ENCODE data around the gene MAOB.
A peak's percentile ranks its signal among the peaks of the same experiment; 100 is the strongest.

DNA sequence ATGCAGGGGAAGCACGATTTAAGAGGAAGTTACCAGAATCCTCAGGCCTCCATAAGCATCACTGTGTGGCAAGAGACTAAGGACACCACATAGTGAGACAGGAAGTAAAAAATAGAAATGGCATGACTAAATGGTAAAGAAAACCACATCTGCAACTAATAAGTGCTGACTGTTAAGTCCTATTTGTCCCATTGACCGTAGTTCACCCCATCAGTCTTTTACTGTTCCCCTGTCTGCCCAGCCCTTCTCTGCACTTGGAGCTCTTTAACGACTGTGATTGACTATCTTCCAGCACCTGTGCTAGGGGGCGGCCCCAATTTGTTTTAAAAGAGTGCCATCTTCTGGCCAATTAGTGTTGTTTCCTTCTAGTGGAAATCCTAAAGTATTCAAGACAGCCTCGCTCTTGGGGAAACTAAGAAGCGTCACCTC is 132.0 kb downstream of the MAOB start:
- TF ChIP-seq NFYA (IDR thresholded peaks at IDR 0.05; ENCODE audit: borderline replicate concordance, low read depth, low read length) (no peak), RCOR1 (conservative IDR thresholded peaks at IDR 0.05; ENCODE audit: low read depth, low read length) (no peak), JUNB (IDR thresholded peaks at IDR 0.05) (no peak), ZSCAN29 (IDR thresholded peaks at IDR 0.05) (no peak), IKZF2 (IDR thresholded peaks at IDR 0.05) (no peak), EZH2 (IDR thresholded peaks at IDR 0.05; ENCODE audit: borderline replicate concordance, control insufficient read depth, low read depth, low read length) (no peak), ESRRA (IDR thresholded peaks at IDR 0.05; ENCODE audit: low read length) (no peak), RBBP5 (conservative IDR thresholded peaks at IDR 0.05) (no peak), JUND (IDR thresholded peaks at IDR 0.05; ENCODE audit: low read depth, low read length) (no peak)
- TF ChIP-seq, protein P1, sequence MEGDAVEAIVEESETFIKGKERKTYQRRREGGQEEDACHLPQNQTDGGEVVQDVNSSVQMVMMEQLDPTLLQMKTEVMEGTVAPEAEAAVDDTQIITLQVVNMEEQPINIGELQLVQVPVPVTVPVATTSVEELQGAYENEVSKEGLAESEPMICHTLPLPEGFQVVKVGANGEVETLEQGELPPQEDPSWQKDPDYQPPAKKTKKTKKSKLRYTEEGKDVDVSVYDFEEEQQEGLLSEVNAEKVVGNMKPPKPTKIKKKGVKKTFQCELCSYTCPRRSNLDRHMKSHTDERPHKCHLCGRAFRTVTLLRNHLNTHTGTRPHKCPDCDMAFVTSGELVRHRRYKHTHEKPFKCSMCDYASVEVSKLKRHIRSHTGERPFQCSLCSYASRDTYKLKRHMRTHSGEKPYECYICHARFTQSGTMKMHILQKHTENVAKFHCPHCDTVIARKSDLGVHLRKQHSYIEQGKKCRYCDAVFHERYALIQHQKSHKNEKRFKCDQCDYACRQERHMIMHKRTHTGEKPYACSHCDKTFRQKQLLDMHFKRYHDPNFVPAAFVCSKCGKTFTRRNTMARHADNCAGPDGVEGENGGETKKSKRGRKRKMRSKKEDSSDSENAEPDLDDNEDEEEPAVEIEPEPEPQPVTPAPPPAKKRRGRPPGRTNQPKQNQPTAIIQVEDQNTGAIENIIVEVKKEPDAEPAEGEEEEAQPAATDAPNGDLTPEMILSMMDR (IDR thresholded peaks at IDR 0.05 in 2 of 3, conservative IDR thresholded peaks at IDR 0.05 in 1 of 3; ENCODE audit: control insufficient read depth in 2 of 3, extremely low read depth in 1 of 3, insufficient read depth in 1 of 3, low read depth in 3 of 3, low read length in 3 of 3) = peak; percentile 45 to 65 (median 51); a peak in 5 of 6 replicates
- TF ChIP-seq, protein P2, sequence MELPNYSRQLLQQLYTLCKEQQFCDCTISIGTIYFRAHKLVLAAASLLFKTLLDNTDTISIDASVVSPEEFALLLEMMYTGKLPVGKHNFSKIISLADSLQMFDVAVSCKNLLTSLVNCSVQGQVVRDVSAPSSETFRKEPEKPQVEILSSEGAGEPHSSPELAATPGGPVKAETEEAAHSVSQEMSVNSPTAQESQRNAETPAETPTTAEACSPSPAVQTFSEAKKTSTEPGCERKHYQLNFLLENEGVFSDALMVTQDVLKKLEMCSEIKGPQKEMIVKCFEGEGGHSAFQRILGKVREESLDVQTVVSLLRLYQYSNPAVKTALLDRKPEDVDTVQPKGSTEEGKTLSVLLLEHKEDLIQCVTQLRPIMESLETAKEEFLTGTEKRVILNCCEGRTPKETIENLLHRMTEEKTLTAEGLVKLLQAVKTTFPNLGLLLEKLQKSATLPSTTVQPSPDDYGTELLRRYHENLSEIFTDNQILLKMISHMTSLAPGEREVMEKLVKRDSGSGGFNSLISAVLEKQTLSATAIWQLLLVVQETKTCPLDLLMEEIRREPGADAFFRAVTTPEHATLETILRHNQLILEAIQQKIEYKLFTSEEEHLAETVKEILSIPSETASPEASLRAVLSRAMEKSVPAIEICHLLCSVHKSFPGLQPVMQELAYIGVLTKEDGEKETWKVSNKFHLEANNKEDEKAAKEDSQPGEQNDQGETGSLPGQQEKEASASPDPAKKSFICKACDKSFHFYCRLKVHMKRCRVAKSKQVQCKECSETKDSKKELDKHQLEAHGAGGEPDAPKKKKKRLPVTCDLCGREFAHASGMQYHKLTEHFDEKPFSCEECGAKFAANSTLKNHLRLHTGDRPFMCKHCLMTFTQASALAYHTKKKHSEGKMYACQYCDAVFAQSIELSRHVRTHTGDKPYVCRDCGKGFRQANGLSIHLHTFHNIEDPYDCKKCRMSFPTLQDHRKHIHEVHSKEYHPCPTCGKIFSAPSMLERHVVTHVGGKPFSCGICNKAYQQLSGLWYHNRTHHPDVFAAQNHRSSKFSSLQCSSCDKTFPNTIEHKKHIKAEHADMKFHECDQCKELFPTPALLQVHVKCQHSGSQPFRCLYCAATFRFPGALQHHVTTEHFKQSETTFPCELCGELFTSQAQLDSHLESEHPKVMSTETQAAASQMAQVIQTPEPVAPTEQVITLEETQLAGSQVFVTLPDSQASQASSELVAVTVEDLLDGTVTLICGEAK (IDR thresholded peaks at IDR 0.05; ENCODE audit: borderline replicate concordance) = no peak
- TF ChIP-seq, protein P3, sequence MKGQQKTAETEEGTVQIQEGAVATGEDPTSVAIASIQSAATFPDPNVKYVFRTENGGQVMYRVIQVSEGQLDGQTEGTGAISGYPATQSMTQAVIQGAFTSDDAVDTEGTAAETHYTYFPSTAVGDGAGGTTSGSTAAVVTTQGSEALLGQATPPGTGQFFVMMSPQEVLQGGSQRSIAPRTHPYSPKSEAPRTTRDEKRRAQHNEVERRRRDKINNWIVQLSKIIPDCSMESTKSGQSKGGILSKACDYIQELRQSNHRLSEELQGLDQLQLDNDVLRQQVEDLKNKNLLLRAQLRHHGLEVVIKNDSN (IDR thresholded peaks at IDR 0.05; ENCODE audit: borderline replicate concordance, extremely low read length, insufficient read depth, low read depth, low read length) = no peak
- TF ChIP-seq, protein P4, sequence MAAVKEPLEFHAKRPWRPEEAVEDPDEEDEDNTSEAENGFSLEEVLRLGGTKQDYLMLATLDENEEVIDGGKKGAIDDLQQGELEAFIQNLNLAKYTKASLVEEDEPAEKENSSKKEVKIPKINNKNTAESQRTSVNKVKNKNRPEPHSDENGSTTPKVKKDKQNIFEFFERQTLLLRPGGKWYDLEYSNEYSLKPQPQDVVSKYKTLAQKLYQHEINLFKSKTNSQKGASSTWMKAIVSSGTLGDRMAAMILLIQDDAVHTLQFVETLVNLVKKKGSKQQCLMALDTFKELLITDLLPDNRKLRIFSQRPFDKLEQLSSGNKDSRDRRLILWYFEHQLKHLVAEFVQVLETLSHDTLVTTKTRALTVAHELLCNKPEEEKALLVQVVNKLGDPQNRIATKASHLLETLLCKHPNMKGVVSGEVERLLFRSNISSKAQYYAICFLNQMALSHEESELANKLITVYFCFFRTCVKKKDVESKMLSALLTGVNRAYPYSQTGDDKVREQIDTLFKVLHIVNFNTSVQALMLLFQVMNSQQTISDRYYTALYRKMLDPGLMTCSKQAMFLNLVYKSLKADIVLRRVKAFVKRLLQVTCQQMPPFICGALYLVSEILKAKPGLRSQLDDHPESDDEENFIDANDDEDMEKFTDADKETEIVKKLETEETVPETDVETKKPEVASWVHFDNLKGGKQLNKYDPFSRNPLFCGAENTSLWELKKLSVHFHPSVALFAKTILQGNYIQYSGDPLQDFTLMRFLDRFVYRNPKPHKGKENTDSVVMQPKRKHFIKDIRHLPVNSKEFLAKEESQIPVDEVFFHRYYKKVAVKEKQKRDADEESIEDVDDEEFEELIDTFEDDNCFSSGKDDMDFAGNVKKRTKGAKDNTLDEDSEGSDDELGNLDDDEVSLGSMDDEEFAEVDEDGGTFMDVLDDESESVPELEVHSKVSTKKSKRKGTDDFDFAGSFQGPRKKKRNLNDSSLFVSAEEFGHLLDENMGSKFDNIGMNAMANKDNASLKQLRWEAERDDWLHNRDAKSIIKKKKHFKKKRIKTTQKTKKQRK (IDR thresholded peaks at IDR 0.05; ENCODE audit: low read depth, low read length) = no peak
- TF ChIP-seq, protein P5, sequence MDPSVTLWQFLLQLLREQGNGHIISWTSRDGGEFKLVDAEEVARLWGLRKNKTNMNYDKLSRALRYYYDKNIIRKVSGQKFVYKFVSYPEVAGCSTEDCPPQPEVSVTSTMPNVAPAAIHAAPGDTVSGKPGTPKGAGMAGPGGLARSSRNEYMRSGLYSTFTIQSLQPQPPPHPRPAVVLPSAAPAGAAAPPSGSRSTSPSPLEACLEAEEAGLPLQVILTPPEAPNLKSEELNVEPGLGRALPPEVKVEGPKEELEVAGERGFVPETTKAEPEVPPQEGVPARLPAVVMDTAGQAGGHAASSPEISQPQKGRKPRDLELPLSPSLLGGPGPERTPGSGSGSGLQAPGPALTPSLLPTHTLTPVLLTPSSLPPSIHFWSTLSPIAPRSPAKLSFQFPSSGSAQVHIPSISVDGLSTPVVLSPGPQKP (IDR thresholded peaks at IDR 0.05; ENCODE audit: low read depth, low read length) = no peak
